IPS-NIHi7 (cell line): ENCODE results near the gene ACTR5.
"Not testable (repeated sequence)": the region's sequence is repeated elsewhere in the genome, so short reads cannot be mapped to it uniquely, and the experiment has no call there.

ENCODE experiments used
- DNase-seq: peaks from one replicate; pipeline ENCODE4 v3.0.0; 2012; ENCODE audit warnings: mixed read lengths; ENCODE audit errors: extremely low spot score

The ACTR5 gene

GRCh38 chr20:38764567-38765318 lies 16.5 kb downstream of the ACTR5 start:
- DNase-seq: no peak

- no peak for DNase-seq
Measured at GRCh38 chr20:38766071-38766470, 17.8 kb downstream of the ACTR5 start.

- no peak for DNase-seq
Measured at GRCh38 chr20:38769376-38770295, 21.4 kb downstream of the ACTR5 start.

- DNase-seq: no peak
Measured at GRCh38 chr20:38770546-38770945, 22.3 kb downstream of the ACTR5 start.

GRCh38 chr20:38770970-38771369 lies 22.7 kb downstream of the ACTR5 start:
- no peak for DNase-seq

GRCh38 chr20:38771621-38772020 lies 23.4 kb downstream of the ACTR5 start:
- no peak for DNase-seq

GRCh38 chr20:38774167-38774566 lies 25.9 kb downstream of the ACTR5 start:
- no peak for DNase-seq

GRCh38 chr20:38776363-38776762 lies 28.1 kb downstream of the ACTR5 start:
- no peak for DNase-seq

- peak; percentile 74 for DNase-seq
Measured at GRCh38 chr20:38779247-38780097, 31.2 kb downstream of the ACTR5 start.

- no peak for DNase-seq
Measured at GRCh38 chr20:38782275-38782674, 34.0 kb downstream of the ACTR5 start.

- no peak for DNase-seq
Measured at GRCh38 chr20:38787870-38788269, 39.6 kb downstream of the ACTR5 start.

- no peak for DNase-seq
Measured at GRCh38 chr20:38789503-38790199, 41.4 kb downstream of the ACTR5 start.

GRCh38 chr20:38790200-38791053 lies 42.2 kb downstream of the ACTR5 start:
- peak; percentile 78 for DNase-seq

- no peak for DNase-seq
Measured at GRCh38 chr20:38791291-38791690, 43.0 kb downstream of the ACTR5 start.

- DNase-seq: no peak
Measured at GRCh38 chr20:38791940-38792339, 43.7 kb downstream of the ACTR5 start.

GRCh38 chr20:38794057-38794456 lies 45.8 kb downstream of the ACTR5 start:
- DNase-seq: not testable (repeated sequence)

GRCh38 chr20:38798266-38798665 lies 50.0 kb downstream of the ACTR5 start:
- no peak for DNase-seq

GRCh38 chr20:38799203-38799602 lies 50.9 kb downstream of the ACTR5 start:
- no peak for DNase-seq

- DNase-seq: no peak
Measured at GRCh38 chr20:38800882-38801281, 52.6 kb downstream of the ACTR5 start.

- no peak for DNase-seq
Measured at GRCh38 chr20:38804221-38804620, 56.0 kb downstream of the ACTR5 start.
